ENCODE measurements around the gene HCN2. TPM values are rescaled to one million over a fixed set of nuclear protein-coding genes. Genes with fewer than 3 reads are reported as not detected.

Gene HCN2
- polyA plus RNA-seq, 1 of the 3 experiments (the other 2 are of a cell fraction): 5.6 TPM

DNA sequence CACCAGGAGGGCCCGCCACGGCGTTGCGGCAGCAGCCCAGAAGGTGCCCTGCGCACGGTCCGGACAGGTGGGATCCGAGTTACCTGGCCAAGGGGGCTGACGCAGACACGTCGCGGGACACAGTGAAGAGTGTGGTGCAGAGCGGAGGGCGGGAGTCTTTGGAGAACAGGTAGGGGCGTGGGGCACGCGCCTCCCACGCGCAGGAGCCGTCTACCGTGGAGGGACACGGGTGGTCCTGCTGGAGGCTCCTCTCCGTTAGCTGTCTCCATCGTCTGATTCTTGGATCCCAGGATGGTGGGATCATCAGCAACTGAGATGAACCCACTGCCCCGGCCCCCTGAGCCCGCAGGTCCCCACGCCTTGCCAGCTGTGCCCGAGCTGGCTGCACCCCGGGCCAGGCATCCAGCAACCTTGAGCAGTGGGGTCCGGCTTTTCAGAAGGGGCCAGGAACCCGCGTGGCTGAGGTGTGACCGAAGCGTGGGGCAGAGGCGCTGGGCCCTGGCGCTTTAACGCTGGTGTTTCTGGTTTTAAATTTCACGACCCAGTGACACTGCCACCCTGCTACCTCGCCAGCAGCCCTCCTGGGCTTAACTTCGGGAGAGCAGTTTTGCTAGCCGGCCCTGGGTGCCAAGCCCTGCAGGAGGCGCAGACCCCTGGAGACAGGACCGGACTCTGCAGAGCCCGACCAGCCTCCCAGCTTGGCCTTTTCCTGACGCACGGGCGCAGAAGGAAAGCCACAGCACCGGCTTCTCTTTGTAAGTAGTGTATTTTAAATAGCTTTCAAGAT is 57.3 kb downstream of the HCN2 start:
- TF ChIP-seq RCOR1 (IDR thresholded peaks at IDR 0.05; ENCODE audit: low read length): no peak
- TF ChIP-seq, protein P1, sequence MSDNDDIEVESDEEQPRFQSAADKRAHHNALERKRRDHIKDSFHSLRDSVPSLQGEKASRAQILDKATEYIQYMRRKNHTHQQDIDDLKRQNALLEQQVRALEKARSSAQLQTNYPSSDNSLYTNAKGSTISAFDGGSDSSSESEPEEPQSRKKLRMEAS (IDR thresholded peaks at IDR 0.05; ENCODE audit: low read depth): no peak
- TF ChIP-seq RAD21 (IDR thresholded peaks at IDR 0.05; ENCODE audit: low read length): no peak
- TF ChIP-seq, protein P2, sequence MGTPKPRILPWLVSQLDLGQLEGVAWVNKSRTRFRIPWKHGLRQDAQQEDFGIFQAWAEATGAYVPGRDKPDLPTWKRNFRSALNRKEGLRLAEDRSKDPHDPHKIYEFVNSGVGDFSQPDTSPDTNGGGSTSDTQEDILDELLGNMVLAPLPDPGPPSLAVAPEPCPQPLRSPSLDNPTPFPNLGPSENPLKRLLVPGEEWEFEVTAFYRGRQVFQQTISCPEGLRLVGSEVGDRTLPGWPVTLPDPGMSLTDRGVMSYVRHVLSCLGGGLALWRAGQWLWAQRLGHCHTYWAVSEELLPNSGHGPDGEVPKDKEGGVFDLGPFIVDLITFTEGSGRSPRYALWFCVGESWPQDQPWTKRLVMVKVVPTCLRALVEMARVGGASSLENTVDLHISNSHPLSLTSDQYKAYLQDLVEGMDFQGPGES (IDR thresholded peaks at IDR 0.05; ENCODE audit: low read depth, low read length): no peak
- H3K4me2 ChIP-seq: no peak overlapping the region
- ChIA-PET POLR2A (interaction anchor here (0.9 kb wide), 1 partner anchor 16 kb away, joined by 3 read pairs; the partner anchor contains the start of gene RNF126), CTCF (no interaction called here)
- no peak overlapping the region for H3K9ac ChIP-seq
- no peaks in the 10 kb centered on the region for H3K4me1 ChIP-seq (ENCODE audit: control insufficient read depth in 1 of 2, insufficient read depth in 2 of 2, low read depth in 1 of 2, low read length in 1 of 2)
- DNase-seq: no peak
- no peaks in the 10 kb centered on the region for H3K27me3 ChIP-seq (ENCODE audit: insufficient read depth)
- peaks cover 0 to 52% of the 10 kb centered on the region in 2 experiments for H3K36me3 ChIP-seq (replicated peaks in 1 of 2; ENCODE audit: control insufficient read depth in 1 of 2, insufficient read depth in 2 of 2, low read length in 1 of 2)
- peaks cover 3% of the 10 kb centered on the region for H4K20me1 ChIP-seq (ENCODE audit: insufficient read depth)
- H3K9me2 ChIP-seq: no peaks in the 10 kb centered on the region
- WGBS (ENCODE audit: low lambda C conversion rate): 97% methylated on average over 23 of the region's 48 CpGs
- no peak overlapping the region for H2AFZ ChIP-seq (ENCODE audit: low read depth)
- no peak overlapping the region for H3K4me3 ChIP-seq (ENCODE audit: low read depth in 2 of 2, low read length in 1 of 2)
- no peaks in the 10 kb centered on the region for H3K9me3 ChIP-seq
- peaks cover 4% of the 10 kb centered on the region; the same call in 1 of the 2 replicates for H3K79me2 ChIP-seq (ENCODE audit: insufficient read depth)
- no peaks in the 10 kb centered on the region for H3F3A ChIP-seq (replicated peaks; ENCODE audit: insufficient read depth)
- no peak overlapping the region; a peak in 1 of 4 replicates for H3K27ac ChIP-seq (ENCODE audit: low read depth in 2 of 2, low read length in 1 of 2)

DNA sequence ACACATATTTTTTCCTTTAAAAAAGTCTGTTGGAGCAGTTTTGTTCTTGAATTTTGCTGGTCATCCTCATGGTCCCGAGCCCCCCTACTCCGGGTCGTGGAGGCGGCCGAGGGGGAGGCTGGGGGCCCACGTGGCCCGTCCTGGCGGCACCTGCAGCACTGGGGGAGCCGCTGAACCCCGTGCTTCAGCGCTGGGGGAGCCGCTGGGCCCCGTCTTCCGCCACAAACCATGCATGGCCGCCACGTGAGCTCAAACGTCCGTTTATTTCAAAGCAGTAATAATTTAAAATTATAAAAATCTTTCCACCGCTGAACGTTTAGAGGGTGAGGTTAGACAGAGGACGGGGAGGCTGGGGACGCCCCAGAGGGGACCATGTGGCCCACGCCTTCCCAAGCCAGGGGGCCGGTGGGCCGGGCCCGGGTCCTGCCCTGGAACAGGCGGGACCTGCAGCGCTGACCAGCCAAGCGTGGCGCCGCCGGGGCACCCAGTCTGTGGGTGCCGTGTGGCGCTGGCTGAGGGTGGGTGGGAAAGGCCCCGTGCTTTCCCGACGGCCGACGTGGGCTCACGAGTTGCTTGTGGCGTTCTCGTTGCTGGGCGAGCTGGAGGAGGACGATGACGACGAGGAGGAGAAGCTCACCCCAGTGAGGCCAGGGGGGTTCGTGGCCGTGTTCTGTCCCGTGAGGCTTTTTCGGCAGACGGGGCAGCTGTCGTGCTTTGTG is 58.0 kb downstream of the HCN2 start:
- peaks cover 12% of the 10 kb centered on the region for H3K79me2 ChIP-seq (ENCODE audit: insufficient read depth)
- no peaks in the 10 kb centered on the region for H3K4me1 ChIP-seq (ENCODE audit: control insufficient read depth in 1 of 2, insufficient read depth in 2 of 2, low read depth in 1 of 2, low read length in 1 of 2)
- ChIA-PET CTCF (no interaction called here), POLR2A (interaction anchor here (0.9 kb wide), 1 partner anchor 15 kb away, joined by 3 read pairs; the partner anchor contains the start of gene RNF126)
- WGBS (ENCODE audit: low lambda C conversion rate): 94% methylated on average over 51 of the region's 52 CpGs
- H2AFZ ChIP-seq (ENCODE audit: low read depth): no peak overlapping the region
- no peak overlapping the region for H3K4me3 ChIP-seq (ENCODE audit: low read depth in 2 of 2, low read length in 1 of 2)
- H3K27me3 ChIP-seq (ENCODE audit: insufficient read depth): no peaks in the 10 kb centered on the region
- H3K9me2 ChIP-seq: no peaks in the 10 kb centered on the region
- H3F3A ChIP-seq (replicated peaks; ENCODE audit: insufficient read depth): no peaks in the 10 kb centered on the region
- H3K9me3 ChIP-seq: no peaks in the 10 kb centered on the region
- H4K20me1 ChIP-seq (ENCODE audit: insufficient read depth): peaks cover 11% of the 10 kb centered on the region
- no peak for DNase-seq
- no peak overlapping the region for H3K9ac ChIP-seq
- no peak overlapping the region for H3K4me2 ChIP-seq
- peaks cover 0 to 59% of the 10 kb centered on the region in 2 experiments for H3K36me3 ChIP-seq (replicated peaks in 1 of 2; ENCODE audit: control insufficient read depth in 1 of 2, insufficient read depth in 2 of 2, low read length in 1 of 2)
- no peak for TF ChIP-seq EP300 (IDR thresholded peaks at IDR 0.05; ENCODE audit: borderline replicate concordance in 1 of 2, low read depth in 1 of 2, low read length in 1 of 2)
- no peak for TF ChIP-seq NFIC (IDR thresholded peaks at IDR 0.05; ENCODE audit: borderline replicate concordance)
- H3K27ac ChIP-seq (ENCODE audit: low read depth in 2 of 2, low read length in 1 of 2): no peak overlapping the region

DNA sequence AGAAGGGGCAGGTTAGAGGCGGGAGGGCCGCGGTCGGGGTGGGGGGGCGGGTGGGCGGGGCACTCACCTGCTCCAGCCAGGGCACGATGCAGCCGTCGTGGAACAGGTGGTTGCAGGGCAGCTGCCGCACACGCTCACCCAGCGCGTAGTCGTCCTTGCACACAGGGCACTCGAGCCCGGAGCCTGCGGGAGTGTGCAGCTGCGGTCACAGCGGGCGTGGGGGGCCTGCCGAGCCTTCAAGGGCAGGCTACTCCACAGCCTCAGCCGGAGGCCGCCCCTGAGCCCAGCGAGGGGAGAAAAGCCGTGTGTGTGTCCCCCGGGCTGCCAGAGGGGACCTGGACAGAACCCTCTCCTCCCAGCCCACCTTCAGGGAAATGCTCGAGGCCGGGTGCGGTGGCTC is 58.6 kb downstream of the HCN2 start:
- no peaks in the 10 kb centered on the region for H3K4me1 ChIP-seq (ENCODE audit: control insufficient read depth in 1 of 2, insufficient read depth in 2 of 2, low read depth in 1 of 2, low read length in 1 of 2)
- peaks cover 18% of the 10 kb centered on the region for H3K79me2 ChIP-seq (ENCODE audit: insufficient read depth)
- no peaks in the 10 kb centered on the region for H3K27me3 ChIP-seq (ENCODE audit: insufficient read depth)
- 95% methylated on average over 13 of the region's 29 CpGs for WGBS (ENCODE audit: low lambda C conversion rate)
- TF ChIP-seq, protein P2 (IDR thresholded peaks at IDR 0.05; ENCODE audit: low read depth, low read length): no peak
- TF ChIP-seq, protein P3, sequence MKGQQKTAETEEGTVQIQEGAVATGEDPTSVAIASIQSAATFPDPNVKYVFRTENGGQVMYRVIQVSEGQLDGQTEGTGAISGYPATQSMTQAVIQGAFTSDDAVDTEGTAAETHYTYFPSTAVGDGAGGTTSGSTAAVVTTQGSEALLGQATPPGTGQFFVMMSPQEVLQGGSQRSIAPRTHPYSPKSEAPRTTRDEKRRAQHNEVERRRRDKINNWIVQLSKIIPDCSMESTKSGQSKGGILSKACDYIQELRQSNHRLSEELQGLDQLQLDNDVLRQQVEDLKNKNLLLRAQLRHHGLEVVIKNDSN (IDR thresholded peaks at IDR 0.05; ENCODE audit: borderline replicate concordance, low read depth): no peak
- TF ChIP-seq RCOR1 (IDR thresholded peaks at IDR 0.05; ENCODE audit: low read length) (no peak), EZH2phosphoT487 (IDR thresholded peaks at IDR 0.05; ENCODE audit: borderline replicate concordance, low read depth) (no peak)
- H3K4me2 ChIP-seq: no peak overlapping the region
- H3K27ac ChIP-seq (ENCODE audit: low read depth in 2 of 2, low read length in 1 of 2): no peak overlapping the region
- H3K9me3 ChIP-seq: no peaks in the 10 kb centered on the region
- no peak for DNase-seq
- H3K4me3 ChIP-seq (ENCODE audit: low read depth in 2 of 2, low read length in 1 of 2): no peak overlapping the region
- no peaks in the 10 kb centered on the region for H3F3A ChIP-seq (replicated peaks; ENCODE audit: insufficient read depth)
- peaks cover 0 to 63% of the 10 kb centered on the region in 2 experiments for H3K36me3 ChIP-seq (replicated peaks in 1 of 2; ENCODE audit: control insufficient read depth in 1 of 2, insufficient read depth in 2 of 2, low read length in 1 of 2)
- H4K20me1 ChIP-seq (ENCODE audit: insufficient read depth): peaks cover 16% of the 10 kb centered on the region
- H3K9me2 ChIP-seq: no peaks in the 10 kb centered on the region
- ChIA-PET POLR2A (no interaction called here), CTCF (no interaction called here)
- no peak overlapping the region for H2AFZ ChIP-seq (ENCODE audit: low read depth)
- H3K9ac ChIP-seq: no peak overlapping the region
